HG02678 (cell line): ENCODE results near the gene NSL1.

ENCODE experiments used
- ATAC-seq: cut with Tn5 transposase; IDR thresholded peaks from one replicate; pipeline ENCODE4 v1.9.1; 2021; ENCODE audit warnings: mild to moderate bottlenecking, moderate library complexity; ENCODE audit not compliant: unreplicated experiment

NSL1 gene

GRCh38 chr1:212791676-212792395, at the start of gene NSL1, which contains the start of gene TATDN3:
NSL1 (minus strand) TSS chr1:212791777; CDS start chr1:212791763, 14 bp downstream.
TATDN3 (plus strand) TSS chr1:212791894; CDS start chr1:212791922, 28 bp downstream.
- peak; percentile 69 for ATAC-seq

GRCh38 chr1:212838145-212838544, 46.6 kb upstream of the NSL1 start:
- no peak for ATAC-seq

GRCh38 chr1:212833211-212834207, 41.9 kb upstream of the NSL1 start:
- peak; percentile 78 for ATAC-seq

- no peak for ATAC-seq
Observed at GRCh38 chr1:212828395-212828794, 36.8 kb upstream of the NSL1 start.

GRCh38 chr1:212827831-212828278, 36.3 kb upstream of the NSL1 start:
- no peak for ATAC-seq

- ATAC-seq: no peak
Observed at GRCh38 chr1:212827171-212827776, 35.7 kb upstream of the NSL1 start.

- no peak for ATAC-seq
Observed at GRCh38 chr1:212825798-212826452, 34.3 kb upstream of the NSL1 start.

GRCh38 chr1:212824201-212824600, 32.6 kb upstream of the NSL1 start:
- ATAC-seq: no peak

- no peak for ATAC-seq
Observed at GRCh38 chr1:212822956-212823355, 31.4 kb upstream of the NSL1 start.

GRCh38 chr1:212820969-212821368, 29.4 kb upstream of the NSL1 start:
- ATAC-seq: no peak

- peak; percentile 76 for ATAC-seq
Observed at GRCh38 chr1:212819726-212820125, 28.1 kb upstream of the NSL1 start.

- ATAC-seq: no peak
Observed at GRCh38 chr1:212816567-212817278, 25.1 kb upstream of the NSL1 start.

GRCh38 chr1:212814537-212815334, 23.2 kb upstream of the NSL1 start:
- no peak for ATAC-seq

GRCh38 chr1:212805767-212806166, 14.2 kb upstream of the NSL1 start:
- no peak for ATAC-seq

GRCh38 chr1:212797681-212798080, 6.1 kb upstream of the NSL1 start:
- ATAC-seq: no peak

GRCh38 chr1:212794561-212795014, 3.0 kb upstream of the NSL1 start:
- peak; percentile 82 for ATAC-seq

GRCh38 chr1:212792396-212792908, 875 bp upstream of the NSL1 start:
- ATAC-seq: no peak

GRCh38 chr1:212791261-212791675, 309 bp downstream of the NSL1 start:
- ATAC-seq: peak; percentile 26

GRCh38 chr1:212785871-212786270, 5.7 kb downstream of the NSL1 start:
- no peak for ATAC-seq
